GM10248 (cell line): ENCODE data around the gene CYGB.
"Not testable (repeated sequence)": the region's sequence is repeated elsewhere in the genome, so short reads cannot be mapped to it uniquely, and the experiment has no call there.

ENCODE experiments used
- CTCF ChIA-PET: fragments of 300-600 bp; sonication (Branson Sonifier 250); formaldehyde crosslinking; extraction: SDS; loops from one replicate; lab custom pipeline; 2021; ENCODE audit warnings: antibody characterized with exemption; lab: Yijun Ruan, JAX
- POLR2A ChIA-PET: fragments of 350-650 bp; sonication (Branson Sonifier 250); formaldehyde crosslinking; extraction: SDS; loops from one replicate; lab custom pipeline; 2020; ENCODE audit warnings: antibody characterized with exemption; lab: Yijun Ruan, JAX
- DNase-seq: peaks from one replicate; pipeline ENCODE4 v3.0.0; 2012; ENCODE audit errors: extremely low spot score
- TF ChIP-seq, protein P1 (sequence below): IDR thresholded peaks from 2 replicates; pipeline ENCODE4 v1.5.1; 2012; ENCODE audit warnings: mild to moderate bottlenecking, low read depth; ENCODE audit errors: extremely low read depth, missing control alignments, control extremely low read depth

Gene CYGB

DNA sequence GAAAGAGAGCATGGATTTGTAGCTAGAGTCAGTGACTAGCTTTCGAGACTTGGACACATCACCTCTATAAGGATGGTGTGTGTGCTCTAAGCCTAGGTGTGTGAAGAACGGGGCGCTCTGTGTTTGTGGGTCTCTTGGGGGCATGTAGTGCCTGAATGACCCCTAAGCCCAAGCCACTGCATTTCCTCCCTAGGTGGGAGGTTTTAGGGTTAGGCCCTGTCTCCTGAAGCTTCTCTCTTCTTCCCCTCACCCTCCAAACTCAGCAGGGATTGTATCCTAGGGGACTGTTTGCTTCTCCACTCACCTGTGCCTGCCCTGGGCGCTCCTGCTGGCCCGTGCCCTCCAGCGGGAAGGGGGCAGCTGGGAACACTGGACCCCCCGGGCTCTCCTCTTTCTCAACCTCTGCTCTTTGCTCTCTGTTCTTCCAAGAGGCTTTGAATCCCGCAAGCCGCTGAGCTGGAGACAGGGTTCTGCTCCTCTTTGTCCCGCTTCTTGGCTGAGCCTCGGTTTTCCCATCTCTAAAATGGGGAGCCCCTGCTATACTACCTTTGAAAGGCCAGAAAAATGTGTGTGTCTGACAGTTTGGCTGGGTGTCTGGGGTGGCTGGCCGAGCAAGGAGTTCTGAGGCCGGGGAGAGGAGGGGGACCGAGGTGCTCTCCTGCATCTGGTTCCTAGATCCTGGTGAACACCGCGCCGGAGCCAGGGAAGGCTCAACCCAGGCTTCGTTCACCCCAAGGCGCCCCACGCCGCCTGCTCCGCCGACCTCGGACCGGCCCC is 810 bp downstream of the CYGB start:
- CTCF ChIA-PET, result interaction anchor here (0.8 to 1.7 kb wide), 6 partner anchors 9 to 21 kb away, joined by 3 to 13 read pairs (median 4); no protein-coding TSS in a partner anchor
- no peak for DNase-seq
- TF ChIP-seq, protein P1, sequence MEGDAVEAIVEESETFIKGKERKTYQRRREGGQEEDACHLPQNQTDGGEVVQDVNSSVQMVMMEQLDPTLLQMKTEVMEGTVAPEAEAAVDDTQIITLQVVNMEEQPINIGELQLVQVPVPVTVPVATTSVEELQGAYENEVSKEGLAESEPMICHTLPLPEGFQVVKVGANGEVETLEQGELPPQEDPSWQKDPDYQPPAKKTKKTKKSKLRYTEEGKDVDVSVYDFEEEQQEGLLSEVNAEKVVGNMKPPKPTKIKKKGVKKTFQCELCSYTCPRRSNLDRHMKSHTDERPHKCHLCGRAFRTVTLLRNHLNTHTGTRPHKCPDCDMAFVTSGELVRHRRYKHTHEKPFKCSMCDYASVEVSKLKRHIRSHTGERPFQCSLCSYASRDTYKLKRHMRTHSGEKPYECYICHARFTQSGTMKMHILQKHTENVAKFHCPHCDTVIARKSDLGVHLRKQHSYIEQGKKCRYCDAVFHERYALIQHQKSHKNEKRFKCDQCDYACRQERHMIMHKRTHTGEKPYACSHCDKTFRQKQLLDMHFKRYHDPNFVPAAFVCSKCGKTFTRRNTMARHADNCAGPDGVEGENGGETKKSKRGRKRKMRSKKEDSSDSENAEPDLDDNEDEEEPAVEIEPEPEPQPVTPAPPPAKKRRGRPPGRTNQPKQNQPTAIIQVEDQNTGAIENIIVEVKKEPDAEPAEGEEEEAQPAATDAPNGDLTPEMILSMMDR, result no peak
- POLR2A ChIA-PET, result no interaction called here

DNA sequence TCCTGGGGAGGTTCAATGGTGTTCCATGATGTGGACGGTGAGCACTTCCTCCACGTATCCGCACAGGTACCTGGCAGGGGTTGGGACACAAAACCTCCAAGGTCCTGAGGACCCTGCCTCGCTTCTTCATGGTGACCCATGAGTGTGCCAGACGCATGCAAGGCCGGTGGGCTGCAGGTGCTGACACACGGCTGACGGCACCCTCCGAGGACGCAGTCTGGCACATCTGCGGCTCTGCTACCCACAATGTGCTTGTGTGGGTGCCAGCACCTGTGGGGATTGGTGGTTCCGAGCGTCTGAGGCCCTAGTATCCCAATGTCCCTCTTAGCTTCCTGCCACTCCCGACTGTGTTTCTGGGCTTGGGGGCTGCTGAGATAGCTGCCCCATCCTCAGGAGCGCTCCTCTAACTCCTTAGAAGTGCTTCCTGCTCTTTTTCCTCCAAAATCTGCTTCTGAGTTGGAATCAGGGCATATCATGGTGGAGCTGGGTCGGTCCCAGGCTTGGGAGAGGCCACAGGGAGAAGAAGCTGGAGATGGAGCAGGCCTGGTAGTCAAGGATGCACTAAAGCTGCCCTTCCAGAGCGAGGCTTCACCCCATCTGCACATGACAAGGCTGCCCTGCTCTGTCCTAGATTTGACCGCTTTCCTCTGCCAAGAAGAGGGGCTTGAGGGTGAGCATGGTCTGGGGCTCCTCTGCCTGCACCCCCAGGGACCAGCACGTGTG is 1.6 kb downstream of the CYGB start:
- TF ChIP-seq, protein P1, result no peak
- POLR2A ChIA-PET, result interaction anchor here (0.9 kb wide), 1 partner anchor 29 kb away, joined by 5 read pairs; no protein-coding TSS in a partner anchor
- no peak for DNase-seq
- CTCF ChIA-PET, result interaction anchor here (0.9 to 1.7 kb wide), 5 partner anchors 9 to 22 kb away, joined by 3 to 13 read pairs (median 4); no protein-coding TSS in a partner anchor

DNA sequence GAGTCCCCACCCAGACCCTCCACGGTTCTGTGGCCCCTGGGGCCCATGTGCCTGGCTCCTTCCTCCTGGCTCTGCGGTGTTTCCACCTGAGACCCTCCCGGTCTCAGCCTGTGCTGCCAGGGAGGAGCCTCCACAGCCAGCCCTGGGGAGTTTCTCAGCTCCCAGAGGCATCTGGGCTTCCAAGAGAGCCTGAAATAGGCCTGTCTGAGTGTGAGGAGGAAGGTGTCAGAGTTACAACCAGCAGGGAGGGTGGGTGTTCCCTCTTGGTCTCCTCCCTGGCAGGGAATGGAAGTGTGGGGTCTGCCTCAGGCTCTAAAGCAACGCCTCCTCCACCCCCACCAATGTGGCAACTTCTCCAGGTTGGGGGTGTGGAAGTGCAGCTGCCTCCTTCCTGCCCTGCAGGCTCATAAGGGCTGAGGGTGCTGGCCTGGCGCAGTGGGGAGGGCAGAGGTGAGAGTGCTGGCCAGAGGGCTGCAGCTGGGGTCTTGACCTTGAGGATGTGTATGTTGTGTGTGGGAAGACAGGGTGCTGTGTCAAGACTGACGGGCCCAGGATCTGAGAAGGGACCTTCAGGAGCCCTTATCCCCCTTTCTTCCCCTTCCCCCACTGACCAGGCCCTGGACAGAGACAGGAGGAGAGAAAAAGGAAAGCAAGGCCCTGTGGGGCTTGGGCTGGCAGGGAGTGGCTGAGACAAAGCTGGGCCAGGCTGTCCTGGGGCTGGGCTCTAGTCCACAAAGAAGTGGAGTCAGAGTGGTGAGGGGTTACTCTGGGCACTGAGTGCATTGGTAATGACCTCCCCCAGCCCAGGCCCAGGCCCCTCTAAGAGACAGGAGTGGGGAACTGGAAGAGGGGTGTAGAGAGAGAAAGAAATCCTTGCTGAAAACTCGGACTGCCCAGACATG is 2.4 kb downstream of the CYGB start:
- ChIA-PET CTCF (interaction anchor here (1.1 to 3.0 kb wide), 3 partner anchors 12 to 23 kb away, joined by 4 to 13 read pairs (median 10); no protein-coding TSS in a partner anchor), POLR2A (interaction anchor here (0.9 kb wide), 1 partner anchor 30 kb away, joined by 5 read pairs; no protein-coding TSS in a partner anchor)
- TF ChIP-seq, protein P1, result no peak
- DNase-seq, result no peak

DNA sequence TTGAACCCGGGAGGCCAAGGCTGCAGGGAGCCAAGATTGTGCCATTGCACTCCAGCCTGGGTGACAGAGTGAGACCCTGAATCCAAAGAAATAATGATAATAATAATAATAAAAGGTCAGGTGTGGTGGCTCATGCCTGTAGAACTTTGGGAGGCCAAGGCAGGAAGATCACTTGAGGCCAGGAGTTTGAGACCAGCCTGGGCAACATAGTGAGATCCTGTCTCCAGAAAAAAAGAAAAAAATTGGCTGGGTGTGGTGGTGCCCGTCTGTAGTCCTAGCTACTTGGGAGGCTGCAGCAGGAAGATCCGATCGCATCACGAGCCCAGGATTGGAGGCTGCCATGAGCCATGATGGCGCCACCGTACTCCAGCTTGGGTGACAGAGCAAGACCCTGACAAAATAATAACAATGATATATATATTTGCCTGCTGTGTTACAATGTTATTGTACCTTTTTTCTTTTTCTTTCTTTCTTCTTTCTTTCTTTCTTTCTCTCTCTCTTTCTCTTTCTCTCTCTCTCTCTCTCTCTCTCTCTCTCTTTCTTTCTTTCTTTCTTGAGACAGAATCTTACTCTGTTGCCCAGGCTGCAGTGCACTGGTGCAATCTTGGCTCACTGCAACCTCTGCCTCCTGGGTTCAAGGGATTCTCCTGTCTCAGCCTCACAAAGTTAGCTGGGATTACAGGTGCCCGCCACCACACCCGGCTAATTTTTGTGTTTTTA is 3.7 kb downstream of the CYGB start:
- DNase-seq, POLR2A ChIA-PET: not testable (repeated sequence)
- CTCF ChIA-PET, result interaction anchor here (1.3 to 3.0 kb wide), 2 partner anchors 10 to 11 kb away, joined by 4 to 10 read pairs; no protein-coding TSS in a partner anchor

DNA sequence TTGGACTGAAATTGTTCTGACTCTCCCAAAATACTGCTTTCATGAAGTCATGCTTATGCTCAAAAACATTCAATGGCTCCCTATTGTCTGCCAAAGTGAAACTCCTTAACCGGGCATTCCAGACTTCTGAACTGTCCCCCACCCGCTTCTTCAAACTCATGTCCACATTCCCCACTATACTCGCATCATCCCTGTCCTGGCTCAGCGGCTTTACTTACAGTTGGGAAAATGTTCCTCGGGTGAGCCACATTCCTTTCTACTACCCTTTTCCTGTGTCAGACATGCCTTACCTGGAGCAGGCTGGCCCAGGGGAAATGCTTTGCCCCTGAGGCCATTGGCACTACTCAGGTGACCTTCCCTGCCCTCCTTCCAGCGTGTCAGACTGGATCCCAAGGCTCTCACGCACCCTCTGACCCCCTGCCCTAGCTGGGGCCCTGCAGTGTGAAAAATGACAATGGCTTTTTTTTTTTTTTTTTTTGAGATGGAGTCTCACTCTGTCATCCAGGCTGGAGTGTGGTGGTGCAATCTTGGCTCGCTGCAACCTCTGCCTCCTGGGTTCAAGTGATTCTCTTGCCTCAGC is 5.3 kb downstream of the CYGB start:
- CTCF ChIA-PET, result interaction anchor here (1.0 to 3.0 kb wide), 3 partner anchors 9 to 27 kb away, joined by 3 to 10 read pairs (median 3); no protein-coding TSS in a partner anchor
- POLR2A ChIA-PET, result no interaction called here
- TF ChIP-seq, protein P1, result no peak
- DNase-seq, result no peak

DNA sequence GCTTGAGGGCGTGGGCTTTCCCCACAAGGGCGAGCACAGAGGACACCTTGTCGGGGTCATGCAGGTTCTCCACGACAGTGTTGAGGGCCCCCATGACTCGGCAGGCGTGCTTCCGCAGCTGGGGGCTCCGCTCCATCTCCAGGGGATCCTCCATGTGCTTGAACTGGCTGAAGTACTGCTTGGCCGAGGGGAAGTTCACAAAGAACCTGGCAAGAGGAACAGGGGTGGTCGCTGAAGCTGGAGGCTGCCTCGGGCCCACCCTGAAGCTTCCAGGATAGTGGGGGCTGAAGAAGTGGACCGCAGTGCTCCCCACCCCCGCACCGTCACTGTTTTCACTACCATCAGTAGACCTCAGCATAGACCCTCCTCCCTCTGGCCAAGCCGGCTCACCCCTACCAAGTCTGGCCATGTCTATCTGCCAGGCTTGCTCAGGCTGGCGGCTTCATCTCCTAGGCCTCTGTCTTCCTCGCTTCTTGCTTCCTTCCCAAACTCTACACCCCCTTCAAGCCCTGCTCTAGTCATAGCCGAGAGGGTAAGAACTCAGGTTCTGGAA is 5.9 kb downstream of the CYGB start:
- TF ChIP-seq, protein P1, result no peak
- no peak for DNase-seq
- CTCF ChIA-PET, result no interaction called here
- POLR2A ChIA-PET, result no interaction called here
